ENCODE data around the gene CPNE4.

DNA sequence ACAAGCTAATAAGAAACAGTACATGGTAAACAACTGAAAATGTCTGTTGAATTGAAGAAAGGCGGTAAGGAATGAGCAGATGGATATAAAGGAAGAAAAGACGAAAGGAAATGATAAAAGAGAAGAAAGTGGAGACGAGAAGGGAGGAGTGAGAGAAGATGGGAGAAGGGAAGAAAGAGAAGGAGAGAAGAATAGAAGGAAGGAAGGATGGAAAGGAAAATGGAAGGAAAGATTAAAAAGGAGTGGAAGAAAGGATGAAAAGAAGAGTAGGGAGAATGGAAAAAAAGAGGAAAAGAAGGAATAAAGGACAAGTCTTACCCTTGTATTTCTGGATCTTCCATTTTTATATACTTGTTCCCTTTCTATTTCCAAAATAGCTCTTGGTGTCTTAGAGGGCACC, 17.7 kb downstream of the CPNE4 start:
- TF ChIP-seq, protein P1, sequence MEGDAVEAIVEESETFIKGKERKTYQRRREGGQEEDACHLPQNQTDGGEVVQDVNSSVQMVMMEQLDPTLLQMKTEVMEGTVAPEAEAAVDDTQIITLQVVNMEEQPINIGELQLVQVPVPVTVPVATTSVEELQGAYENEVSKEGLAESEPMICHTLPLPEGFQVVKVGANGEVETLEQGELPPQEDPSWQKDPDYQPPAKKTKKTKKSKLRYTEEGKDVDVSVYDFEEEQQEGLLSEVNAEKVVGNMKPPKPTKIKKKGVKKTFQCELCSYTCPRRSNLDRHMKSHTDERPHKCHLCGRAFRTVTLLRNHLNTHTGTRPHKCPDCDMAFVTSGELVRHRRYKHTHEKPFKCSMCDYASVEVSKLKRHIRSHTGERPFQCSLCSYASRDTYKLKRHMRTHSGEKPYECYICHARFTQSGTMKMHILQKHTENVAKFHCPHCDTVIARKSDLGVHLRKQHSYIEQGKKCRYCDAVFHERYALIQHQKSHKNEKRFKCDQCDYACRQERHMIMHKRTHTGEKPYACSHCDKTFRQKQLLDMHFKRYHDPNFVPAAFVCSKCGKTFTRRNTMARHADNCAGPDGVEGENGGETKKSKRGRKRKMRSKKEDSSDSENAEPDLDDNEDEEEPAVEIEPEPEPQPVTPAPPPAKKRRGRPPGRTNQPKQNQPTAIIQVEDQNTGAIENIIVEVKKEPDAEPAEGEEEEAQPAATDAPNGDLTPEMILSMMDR (IDR thresholded peaks at IDR 0.05): no peak
- no peak for TF ChIP-seq POLR2A (IDR thresholded peaks at IDR 0.05)
- TF ChIP-seq POLR2AphosphoS5 (IDR thresholded peaks at IDR 0.05; ENCODE audit: insufficient read depth in 1 of 2, low read depth in 1 of 2): no peak

All from vagina (tissue), 2 donors.